Osteocyte (in vitro differentiated cells): ENCODE data around the gene MATN1. TPM values are rescaled to one million over a fixed set of nuclear protein-coding genes. Genes with fewer than 3 reads are reported as not detected.

Experiments
- DNase-seq: peaks from one replicate; pipeline ENCODE4 v3.0.0; 2021; ENCODE audit warnings: mixed read lengths; ENCODE audit not compliant: unreplicated experiment; ENCODE audit errors: extremely low spot score
- H3K27ac Mint-ChIP-seq: one replicate; pipeline ENCODE4 v1.8.0; 2021; ENCODE audit warnings: mild to moderate bottlenecking, mixed read lengths; ENCODE audit not compliant: unreplicated experiment
- H3K27me3 Mint-ChIP-seq: one replicate; pipeline ENCODE4 v1.8.0; 2021; ENCODE audit warnings: mixed read lengths; ENCODE audit not compliant: unreplicated experiment
- H3K36me3 Mint-ChIP-seq: one replicate; pipeline ENCODE4 v1.8.0; 2021; ENCODE audit warnings: mixed read lengths; ENCODE audit not compliant: unreplicated experiment
- H3K4me1 Mint-ChIP-seq: one replicate; pipeline ENCODE4 v1.8.0; 2021; ENCODE audit warnings: mixed read lengths; ENCODE audit not compliant: unreplicated experiment
- H3K4me3 Mint-ChIP-seq: one replicate; pipeline ENCODE4 v1.8.0; 2021; ENCODE audit warnings: mild to moderate bottlenecking, moderate library complexity, mixed read lengths; ENCODE audit not compliant: unreplicated experiment
- H3K9me3 Mint-ChIP-seq: one replicate; pipeline ENCODE4 v1.8.0; 2021; ENCODE audit warnings: mixed read lengths; ENCODE audit not compliant: unreplicated experiment
- CTCF ChIP-seq: fragments of 200-600 bp; sonication (generic); IDR thresholded peaks from 2 replicates; pipeline ENCODE4 v1.5.0; 2021; ENCODE audit warnings: antibody characterized with exemption, mild to moderate bottlenecking, moderate library complexity
- total RNA-seq: library from RNA; stranded (reverse); gene quantifications from 2 replicates; pipeline ENCODE4 v1.2.1, GENCODE V29; 2021

Gene MATN1
- total RNA-seq, 1 donor from 2014 or later = 0.99 TPM

GRCh38 chr1:30760596-30761324 is 37.4 kb upstream of the MATN1 start:
- Mint-ChIP-seq H3K4me3 (no peak overlapping the region), H3K27ac (no peak overlapping the region), H3K36me3 (no peaks in the 10 kb centered on the region), H3K4me1 (peaks cover 34% of the 10 kb centered on the region), H3K9me3 (no peaks in the 10 kb centered on the region), H3K27me3 (no peaks in the 10 kb centered on the region)
- no peak for DNase-seq
- TF ChIP-seq CTCF = no peak

- Mint-ChIP-seq H3K27me3 (no peaks in the 10 kb centered on the region), H3K4me1 (peaks cover 34% of the 10 kb centered on the region), H3K4me3 (no peak overlapping the region), H3K36me3 (no peaks in the 10 kb centered on the region), H3K27ac (no peak overlapping the region), H3K9me3 (no peaks in the 10 kb centered on the region)
- DNase-seq = no peak
- no peak for TF ChIP-seq CTCF
These were observed 36.4 kb upstream of the MATN1 start for GRCh38 chr1:30759718-30760281.

GRCh38 chr1:30758785-30759380 is 35.5 kb upstream of the MATN1 start:
- Mint-ChIP-seq H3K4me3 (no peak overlapping the region), H3K36me3 (no peaks in the 10 kb centered on the region), H3K9me3 (no peaks in the 10 kb centered on the region), H3K4me1 (peaks cover 30% of the 10 kb centered on the region), H3K27me3 (no peaks in the 10 kb centered on the region), H3K27ac (no peak overlapping the region)
- DNase-seq = no peak
- TF ChIP-seq CTCF = no peak

GRCh38 chr1:30758121-30758688 is 34.8 kb upstream of the MATN1 start:
- no peak for DNase-seq
- TF ChIP-seq CTCF = no peak
- H3K27me3 Mint-ChIP-seq = peaks cover 4% of the 10 kb centered on the region
- H3K4me1 Mint-ChIP-seq = peaks cover 24% of the 10 kb centered on the region
- no peaks in the 10 kb centered on the region for H3K9me3 Mint-ChIP-seq
- no peak overlapping the region for H3K27ac Mint-ChIP-seq
- H3K4me3 Mint-ChIP-seq = no peak overlapping the region
- no peaks in the 10 kb centered on the region for H3K36me3 Mint-ChIP-seq
